HG03521 (cell line): ENCODE data around the gene TP53I11.

Experiments used
- ATAC-seq: cut with Tn5 transposase; IDR thresholded peaks from one replicate; pipeline ENCODE4 v1.9.1; 2021; ENCODE audit warnings: mild to moderate bottlenecking, moderate library complexity; ENCODE audit not compliant: unreplicated experiment

Gene TP53I11

GRCh38 chr11:44941259-44942021 is 9.2 kb downstream of the TP53I11 start:
- ATAC-seq: no peak

GRCh38 chr11:44940835-44941234 is 9.8 kb downstream of the TP53I11 start:
- no peak for ATAC-seq

- no peak for ATAC-seq
These were observed 10.3 kb downstream of the TP53I11 start for GRCh38 chr11:44940404-44940803.

- no peak for ATAC-seq
These were observed 10.8 kb downstream of the TP53I11 start for GRCh38 chr11:44939673-44940395.

GRCh38 chr11:44938066-44938691 is 12.5 kb downstream of the TP53I11 start:
- no peak for ATAC-seq

- ATAC-seq: no peak
These were observed 13.6 kb downstream of the TP53I11 start for GRCh38 chr11:44936951-44937543.

- ATAC-seq: peak; percentile 52
These were observed 14.2 kb downstream of the TP53I11 start for GRCh38 chr11:44936525-44936924.

GRCh38 chr11:44934735-44935250 is 15.9 kb downstream of the TP53I11 start:
- ATAC-seq: no peak

GRCh38 chr11:44934110-44934509 is 16.6 kb downstream of the TP53I11 start:
- ATAC-seq: no peak

GRCh38 chr11:44931466-44931865 is 19.2 kb downstream of the TP53I11 start:
- no peak for ATAC-seq

- ATAC-seq: no peak
These were observed 19.9 kb downstream of the TP53I11 start for GRCh38 chr11:44930588-44931302.

- ATAC-seq: no peak
These were observed 21.9 kb downstream of the TP53I11 start for GRCh38 chr11:44928816-44929215.

GRCh38 chr11:44928144-44928543 is 22.5 kb downstream of the TP53I11 start:
- ATAC-seq: no peak

- ATAC-seq: no peak
These were observed 23.5 kb downstream of the TP53I11 start for GRCh38 chr11:44927174-44927661.

- no peak for ATAC-seq
These were observed 24.6 kb downstream of the TP53I11 start for GRCh38 chr11:44926036-44926435.

- no peak for ATAC-seq
These were observed 26.9 kb downstream of the TP53I11 start for GRCh38 chr11:44923806-44924205.

GRCh38 chr11:44923115-44923514 is 27.6 kb downstream of the TP53I11 start:
- no peak for ATAC-seq

GRCh38 chr11:44920451-44920850 is 30.2 kb downstream of the TP53I11 start:
- no peak for ATAC-seq

- no peak for ATAC-seq
These were observed 32.9 kb downstream of the TP53I11 start for GRCh38 chr11:44917741-44918140.

- ATAC-seq: no peak
These were observed 33.8 kb downstream of the TP53I11 start for GRCh38 chr11:44916801-44917385.
